CD4-positive, alpha-beta T cell treated with Interleukin-4 for 4 hours (primary cell): ENCODE results near the gene FN3K.
"Not testable (repeated sequence)": the region's sequence is repeated elsewhere in the genome, so short reads cannot be mapped to it uniquely, and the experiment has no call there.

Experiments
- DNase-seq: peaks from one replicate; pipeline ENCODE4 v3.0.0-alpha.2; 2020

The FN3K gene

DNA sequence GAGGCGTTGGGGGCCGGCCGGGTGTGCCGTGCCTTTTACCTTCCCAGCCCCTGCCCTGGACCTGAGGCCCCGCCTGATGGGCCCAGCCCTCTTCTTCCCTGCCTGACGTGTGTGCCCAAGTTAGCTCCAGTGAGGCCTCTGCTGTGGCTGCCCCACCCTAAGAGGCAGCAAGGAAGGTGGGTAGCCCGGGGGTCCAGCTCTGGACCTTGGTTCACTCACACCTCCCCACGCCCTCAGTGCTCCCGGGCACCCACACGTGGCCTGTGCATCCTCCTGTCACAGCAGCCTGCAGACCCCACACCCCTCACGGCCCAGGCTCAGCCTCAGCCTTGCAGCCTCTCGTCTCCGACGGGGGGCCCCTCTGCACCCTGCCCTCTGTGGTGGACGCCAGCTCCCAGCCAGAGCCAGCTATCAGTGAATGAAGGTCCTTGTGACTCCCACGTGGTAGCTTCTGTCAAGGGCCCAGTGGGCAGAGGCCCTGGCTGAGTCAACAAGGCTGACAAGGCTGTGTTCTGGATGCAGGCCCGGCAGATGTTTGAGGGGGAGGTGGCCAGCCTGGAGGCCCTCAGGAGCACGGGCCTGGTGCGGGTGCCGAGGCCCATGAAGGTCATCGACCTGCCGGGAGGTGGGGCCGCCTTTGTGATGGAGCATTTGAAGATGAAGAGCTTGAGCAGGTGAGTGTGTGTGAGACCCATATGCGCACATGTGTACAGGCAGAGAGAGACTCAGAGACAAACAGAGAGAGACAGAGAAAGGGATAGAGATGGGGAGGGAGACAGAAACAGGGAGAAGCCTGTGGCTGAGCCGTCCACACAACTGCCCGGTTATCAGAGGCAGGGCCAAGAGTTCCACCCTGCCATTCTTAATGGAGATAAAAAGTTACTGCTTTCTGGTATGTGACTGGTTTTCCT lies 2.8 kb downstream of the FN3K start:
- DNase-seq, result no peak

GRCh38 chr17:82740906-82741759 lies 5.7 kb downstream of the FN3K start:
- DNase-seq, result no peak

DNA sequence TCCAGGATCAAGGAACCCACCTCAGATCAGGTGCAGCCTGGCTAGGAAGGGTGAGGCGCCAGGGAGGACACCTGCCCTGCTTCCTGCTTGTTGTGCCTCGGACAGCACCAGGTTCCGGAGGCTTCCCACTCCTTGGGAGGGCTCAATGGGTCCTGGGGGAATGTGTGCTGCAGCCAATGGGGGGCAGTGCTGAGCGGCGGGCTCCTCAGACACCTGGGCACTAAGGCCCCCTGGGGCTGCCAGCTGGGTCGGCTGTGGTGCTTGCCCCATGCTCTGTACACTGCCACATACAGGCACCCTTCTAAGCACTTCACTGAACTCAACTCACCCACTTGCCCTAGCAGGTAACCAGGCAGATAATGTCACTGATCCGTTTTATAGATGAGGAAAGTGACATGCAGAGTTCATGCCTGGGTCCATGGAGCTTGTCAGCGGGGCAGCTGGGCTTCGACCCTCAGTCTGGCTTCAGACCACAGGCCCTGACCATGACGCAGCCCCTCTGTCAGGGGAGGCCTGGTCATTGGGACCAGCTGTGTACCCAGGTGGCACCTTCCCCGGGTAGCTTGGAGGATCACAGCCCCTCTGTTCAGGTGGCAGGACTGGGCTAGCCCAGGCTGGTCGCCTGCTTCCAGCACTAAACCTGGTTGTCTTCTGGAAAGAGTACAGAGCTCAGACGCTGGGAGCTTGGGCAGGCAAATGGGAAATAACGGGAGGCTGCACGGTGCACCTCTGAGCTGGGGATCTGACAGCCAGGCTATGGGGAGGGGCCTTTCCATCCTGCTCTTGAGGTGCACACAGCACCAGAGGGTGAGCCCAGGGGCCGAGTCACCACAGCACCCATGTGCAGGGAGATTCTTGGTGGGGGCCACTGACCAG lies 8.2 kb downstream of the FN3K start:
- DNase-seq, result no peak

DNA sequence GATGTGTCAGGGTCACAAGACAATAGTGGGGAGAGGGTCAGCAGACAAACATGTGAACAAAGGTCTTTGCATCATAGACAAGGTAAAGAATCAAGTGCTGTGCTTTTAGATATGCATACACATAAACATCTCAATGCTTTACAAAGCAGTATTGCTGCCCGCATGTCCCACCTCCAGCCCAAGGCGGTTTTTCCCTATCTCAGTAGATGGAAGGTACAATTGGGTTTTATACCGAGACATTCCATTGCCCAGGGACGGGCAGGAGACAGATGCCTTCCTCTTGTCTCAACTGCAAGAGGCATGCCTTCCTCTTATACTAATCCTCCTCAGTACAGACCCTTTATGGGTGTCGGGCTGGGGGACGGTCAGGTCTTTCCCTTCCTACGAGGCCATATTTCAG lies 9.3 kb downstream of the FN3K start:
- not testable (repeated sequence) for DNase-seq

GRCh38 chr17:82745524-82745923 lies 10.1 kb downstream of the FN3K start:
- DNase-seq, result no peak

DNA sequence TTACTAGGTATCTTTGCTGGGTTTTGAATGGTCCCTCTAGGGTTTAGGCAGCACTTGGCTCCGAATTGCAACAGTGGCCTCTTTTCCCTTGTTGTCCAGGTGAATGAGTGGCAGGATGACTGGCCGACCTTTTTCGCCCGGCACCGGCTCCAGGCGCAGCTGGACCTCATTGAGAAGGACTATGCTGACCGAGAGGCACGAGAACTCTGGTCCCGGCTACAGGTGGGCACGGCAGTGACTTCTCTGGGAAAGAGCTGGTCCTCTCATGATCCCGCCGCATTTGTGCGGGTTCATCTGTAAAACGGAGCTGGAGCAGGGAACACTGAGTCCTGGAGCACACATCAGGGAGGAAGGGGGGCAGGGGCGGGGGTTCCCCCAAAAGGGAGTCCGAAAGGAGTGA lies 13.3 kb downstream of the FN3K start:
- DNase-seq, result no peak

DNA sequence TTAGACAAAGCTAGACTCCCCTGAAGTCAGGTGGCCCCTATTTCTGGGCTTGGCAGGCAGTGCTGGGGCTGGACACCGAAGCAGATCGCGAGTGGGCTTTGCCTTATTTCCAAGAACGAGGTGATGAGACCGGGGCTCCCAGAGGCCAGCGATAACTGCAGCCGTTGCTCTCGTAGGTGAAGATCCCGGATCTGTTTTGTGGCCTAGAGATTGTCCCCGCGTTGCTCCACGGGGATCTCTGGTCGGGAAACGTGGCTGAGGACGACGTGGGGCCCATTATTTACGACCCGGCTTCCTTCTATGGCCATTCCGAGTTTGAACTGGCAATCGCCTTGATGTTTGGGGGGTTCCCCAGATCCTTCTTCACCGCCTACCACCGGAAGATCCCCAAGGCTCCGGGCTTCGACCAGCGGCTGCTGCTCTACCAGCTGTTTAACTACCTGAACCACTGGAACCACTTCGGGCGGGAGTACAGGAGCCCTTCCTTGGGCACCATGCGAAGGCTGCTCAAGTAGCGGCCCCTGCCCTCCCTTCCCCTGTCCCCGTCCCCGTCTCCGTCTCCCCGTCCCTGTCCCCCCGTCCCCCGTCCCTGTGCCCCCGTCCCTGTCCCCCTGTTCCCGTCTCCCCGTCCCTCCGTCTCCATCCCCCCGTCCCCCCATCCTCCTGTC lies 15.0 kb downstream of the FN3K start:
- no peak for DNase-seq

GRCh38 chr17:82751171-82751570 lies 15.8 kb downstream of the FN3K start:
- no peak for DNase-seq

DNA sequence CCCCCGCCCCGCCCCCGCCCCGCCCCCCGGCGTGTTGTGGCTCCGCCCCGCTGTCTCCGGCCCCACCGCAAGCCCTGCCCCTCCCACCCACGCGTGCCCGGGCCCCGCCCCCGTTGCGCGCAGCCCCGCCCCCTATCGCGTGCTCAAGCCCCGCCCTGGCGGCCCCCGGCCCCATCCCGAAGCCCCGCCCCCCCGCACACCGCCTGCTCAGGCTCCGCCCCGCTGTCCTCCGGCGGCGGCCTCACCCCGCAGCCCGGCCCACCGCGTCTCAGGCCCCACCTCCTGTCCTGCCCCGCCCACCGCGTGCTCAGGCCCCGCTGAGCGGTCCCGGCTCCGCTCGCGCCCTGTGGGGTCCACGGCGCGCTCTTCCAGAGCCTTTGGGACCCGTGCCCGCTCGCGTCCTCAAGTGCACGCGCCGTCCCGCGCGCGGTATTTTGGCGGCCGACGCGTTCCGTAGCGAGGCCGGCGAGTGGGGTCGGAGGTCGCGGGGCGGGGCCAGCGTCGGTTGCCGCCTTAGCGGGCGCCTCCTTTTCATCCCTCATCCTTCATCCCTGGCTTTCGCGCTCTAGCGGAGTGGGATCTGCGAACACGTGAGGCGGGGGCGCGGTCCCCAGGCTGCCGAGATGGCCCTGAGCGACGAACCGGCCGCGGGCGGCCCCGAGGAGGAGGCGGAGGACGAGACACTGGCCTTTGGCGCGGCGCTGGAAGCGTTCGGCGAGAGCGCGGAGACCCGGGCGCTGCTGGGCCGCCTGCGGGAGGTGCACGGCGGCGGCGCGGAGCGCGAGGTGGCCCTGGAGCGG lies 16.4 kb downstream of the FN3K start, which contains the start of gene TBCD:
TBCD (plus strand) TSS at position 495 of the 800 bp plus-strand sequence; CDS start at position 624, 129 bp downstream.
- peak; percentile 78 for DNase-seq

GRCh38 chr17:82752371-82753200 lies 17.2 kb downstream of the FN3K start:
- no peak for DNase-seq

- no peak for DNase-seq
Observed at GRCh38 chr17:82753201-82753464, 17.7 kb downstream of the FN3K start.

DNA sequence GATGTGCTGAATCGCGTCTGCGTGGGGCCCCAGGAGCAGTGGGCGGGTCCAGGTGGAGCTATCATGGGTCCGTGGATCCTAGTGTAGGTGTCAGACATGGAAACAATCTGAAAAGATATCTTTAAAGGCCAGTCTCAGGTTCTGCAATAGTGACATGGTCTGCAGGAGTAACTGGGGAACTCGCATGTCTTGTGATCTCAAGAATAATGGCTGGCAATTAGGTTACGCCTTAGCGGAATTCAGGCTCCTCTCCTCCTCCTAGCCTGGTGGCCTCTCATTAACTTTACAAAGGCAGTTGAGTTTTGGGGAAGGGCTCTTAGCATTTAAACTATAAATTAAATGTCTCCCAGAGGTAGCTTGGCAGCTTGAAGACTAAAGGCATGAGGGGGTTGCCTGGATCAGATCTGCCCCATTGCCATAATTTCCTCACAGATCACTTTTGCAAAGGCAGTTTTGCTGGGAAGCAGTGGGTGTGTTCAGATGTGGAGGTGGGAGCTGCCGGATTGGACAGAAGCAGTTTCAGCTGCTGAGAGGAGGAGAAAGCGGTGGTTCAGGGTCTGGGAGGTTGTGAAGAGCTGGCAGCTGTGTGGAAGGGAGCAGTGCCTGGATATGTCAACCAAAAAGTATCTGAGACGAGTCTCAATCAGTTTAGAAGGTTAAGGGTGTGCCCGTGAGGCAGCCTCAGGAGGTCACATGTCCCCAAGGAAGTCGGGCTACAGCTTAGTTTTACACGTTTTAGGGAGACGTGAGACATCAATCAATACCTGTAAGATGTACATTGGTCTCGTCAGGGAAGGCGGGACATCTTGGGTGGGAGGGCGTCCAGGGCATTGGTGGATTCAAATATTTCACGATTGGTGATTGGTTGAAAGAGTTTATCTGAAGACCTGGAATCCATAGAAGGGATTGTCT lies 19.1 kb downstream of the FN3K start:
- DNase-seq, result no peak

GRCh38 chr17:82756166-82756565 lies 20.8 kb downstream of the FN3K start:
- DNase-seq, result no peak

DNA sequence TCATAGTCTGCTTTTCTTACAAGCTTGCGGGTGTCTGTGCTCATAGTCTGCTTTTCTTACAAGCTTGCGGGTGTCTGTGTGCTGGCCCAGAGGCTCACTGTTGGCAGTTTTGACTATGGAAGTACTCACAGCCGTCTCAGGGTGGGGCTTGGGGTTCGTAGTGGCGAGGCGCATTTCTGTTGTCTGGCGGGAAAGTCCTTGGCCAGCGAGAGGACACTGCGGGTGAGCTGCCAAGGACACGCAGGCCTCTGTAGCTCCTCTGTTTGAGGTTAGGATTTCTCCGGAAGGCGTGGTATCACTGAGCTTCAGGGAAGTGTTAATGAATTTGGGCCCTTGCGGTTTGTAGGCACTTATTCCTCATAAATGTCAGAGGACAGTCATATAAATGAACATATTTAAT lies 30.0 kb downstream of the FN3K start:
- DNase-seq, result no peak

- DNase-seq, result no peak
Observed at GRCh38 chr17:82767041-82767754, 31.8 kb downstream of the FN3K start.

- no peak for DNase-seq
Observed at GRCh38 chr17:82769041-82769440, 33.6 kb downstream of the FN3K start.

DNA sequence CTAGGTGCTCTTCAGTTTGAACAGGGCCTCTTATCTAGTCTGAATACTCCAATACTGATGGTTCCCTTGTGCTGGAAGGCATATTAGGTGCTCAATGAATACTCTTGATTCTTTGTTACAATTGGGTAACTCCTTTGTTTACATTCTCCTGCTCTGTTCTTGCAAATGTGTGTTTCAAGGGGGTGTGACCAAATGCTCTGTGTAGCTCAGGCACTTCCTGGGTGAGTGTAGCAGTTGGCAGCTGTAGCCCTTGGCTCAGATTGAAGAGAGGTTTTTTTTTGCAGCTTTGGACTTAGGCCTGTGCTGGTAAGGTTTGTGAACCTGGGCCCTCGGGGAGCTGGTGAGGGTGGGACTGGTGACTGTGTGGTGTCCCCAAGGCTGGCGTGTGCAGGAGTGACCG lies 36.6 kb downstream of the FN3K start:
- no peak for DNase-seq

GRCh38 chr17:82774456-82774855 lies 39.0 kb downstream of the FN3K start:
- DNase-seq, result not testable (repeated sequence)
